ENCODE results near the gene WDR35. TPM values are rescaled to one million over a fixed set of nuclear protein-coding genes. Genes with fewer than 3 reads are reported as not detected.

WDR35 gene
- total RNA-seq, 4 donors from 2014 or later: 6.4 to 11.0 (median 7.6) TPM

GRCh38 chr2:20016346-20016745 is 26.4 kb upstream of the WDR35 start:
- no peak for TF ChIP-seq CTCF (IDR thresholded peaks at IDR 0.05; ENCODE audit: low read depth)

- no peak for TF ChIP-seq CTCF (IDR thresholded peaks at IDR 0.05; ENCODE audit: low read depth)
These were observed 25.7 kb upstream of the WDR35 start for GRCh38 chr2:20015482-20016083.

DNA sequence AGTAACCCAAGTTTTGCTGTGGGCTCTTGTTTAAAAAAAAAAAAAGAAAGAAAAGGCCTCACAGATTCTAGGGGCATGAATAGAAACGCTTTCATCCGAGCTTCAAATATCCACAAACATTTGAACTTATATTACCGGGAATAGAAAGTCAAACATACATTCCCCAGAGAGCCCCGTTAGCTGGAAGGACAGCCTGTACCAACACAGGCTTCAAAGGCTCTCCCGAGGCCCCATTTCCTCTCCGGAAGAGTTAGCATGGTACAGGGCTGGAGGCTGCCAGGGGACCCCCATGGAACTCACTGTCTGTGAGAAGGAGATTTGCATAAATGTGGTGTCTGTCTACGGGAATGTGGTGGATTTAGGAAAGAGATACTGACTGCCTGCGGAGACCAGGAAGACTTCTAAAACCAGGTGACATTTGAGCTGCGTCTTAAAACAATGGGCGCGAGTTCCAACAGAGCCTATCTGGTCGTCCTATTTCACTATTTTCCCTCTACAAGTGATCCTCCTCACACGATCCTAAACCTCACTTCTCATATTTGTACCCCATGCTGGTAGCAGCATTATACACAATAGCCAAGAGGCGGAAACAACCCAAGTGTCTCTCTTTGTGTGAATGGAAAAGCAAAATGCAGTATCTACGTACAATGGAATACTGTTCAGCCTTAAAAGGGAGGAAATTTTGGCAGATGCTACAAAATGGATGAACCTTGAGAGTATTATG is 23.4 kb upstream of the WDR35 start:
- no peak for TF ChIP-seq CTCF (IDR thresholded peaks at IDR 0.05; ENCODE audit: low read depth)

DNA sequence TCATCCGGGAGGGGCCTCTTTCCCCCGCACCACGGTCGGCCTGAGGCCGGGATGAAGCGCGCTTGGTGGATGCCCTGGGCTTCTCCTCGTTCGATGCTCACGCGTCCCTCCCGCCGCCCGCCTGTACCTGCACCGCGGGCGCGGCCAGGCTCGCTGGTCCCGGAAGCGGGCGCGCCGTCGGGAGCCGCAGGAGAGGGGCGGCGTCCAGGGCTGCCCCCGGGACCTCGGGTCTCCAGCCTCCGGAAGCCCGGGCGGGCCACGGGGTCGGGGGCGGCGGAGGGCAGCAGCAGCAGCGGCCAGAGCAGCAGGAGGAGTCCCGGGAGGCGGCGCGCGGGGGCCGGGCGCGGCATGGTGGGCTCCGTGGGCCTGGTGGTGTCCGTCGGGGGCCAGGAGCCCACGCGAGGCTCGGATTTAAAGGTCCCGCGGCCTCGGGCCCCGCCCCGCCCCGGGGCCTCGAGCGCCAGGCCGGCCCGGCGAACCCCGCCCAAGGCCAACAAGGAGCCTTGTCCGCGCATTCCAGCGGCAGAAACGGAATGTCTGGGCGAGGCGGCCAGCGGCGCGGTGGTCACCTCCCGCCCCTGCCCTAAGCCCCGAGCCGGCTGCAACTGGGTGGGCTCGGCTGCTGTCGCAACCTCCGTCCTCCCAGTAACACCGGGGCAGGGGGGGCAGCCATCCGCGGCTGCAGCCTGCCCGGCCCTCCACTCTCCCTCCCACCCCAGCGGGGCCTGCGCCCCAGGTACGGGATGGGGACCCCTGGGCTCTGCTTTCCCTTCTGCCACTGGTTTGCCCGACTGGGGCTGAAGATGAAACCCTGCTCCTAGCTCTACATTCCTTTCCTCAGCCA is 22.6 kb upstream of the WDR35 start, which contains the start of gene MATN3:
TSS of gene MATN3 (minus strand) at position 387 of the 844 bp plus-strand sequence. CDS start at position 350, 37 bp downstream.
- no peak for TF ChIP-seq CTCF (IDR thresholded peaks at IDR 0.05; ENCODE audit: low read depth)

DNA sequence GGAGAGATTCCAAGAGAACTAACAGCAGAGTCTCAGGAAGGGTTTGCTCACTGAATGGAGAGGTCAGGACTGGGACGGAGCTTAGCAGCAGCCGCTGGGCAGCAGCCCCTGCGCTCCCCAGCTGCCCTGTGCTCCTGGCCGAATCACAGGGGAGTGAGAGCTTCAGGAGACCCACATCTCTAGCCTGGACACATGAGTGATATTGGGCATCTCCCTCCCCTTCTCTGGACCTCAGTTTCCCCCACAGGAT is 22.1 kb upstream of the WDR35 start:
- no peak for TF ChIP-seq CTCF (IDR thresholded peaks at IDR 0.05; ENCODE audit: low read depth)

- TF ChIP-seq CTCF (IDR thresholded peaks at IDR 0.05; ENCODE audit: low read depth): no peak
These were observed 21.5 kb upstream of the WDR35 start for GRCh38 chr2:20011276-20012031.

All from subcutaneous adipose tissue (tissue), 4 donors.